ENCODE data around the gene LONP1.
"Not testable (repeated sequence)": the region's sequence is repeated elsewhere in the genome, so short reads cannot be mapped to it uniquely, and the experiment has no call there.

Gene LONP1

GRCh38 chr19:5711713-5712161 is 8.2 kb downstream of the LONP1 start:
- TF ChIP-seq CTCF (conservative IDR thresholded peaks at IDR 0.05; ENCODE audit: low read depth, low read length): no peak
- H3K4me3 ChIP-seq (ENCODE audit: low read depth, low read length): no peak overlapping the region
- no peak for DNase-seq (ENCODE audit: low read depth)

- no peak for DNase-seq (ENCODE audit: low read depth)
- no peak overlapping the region for H3K4me3 ChIP-seq (ENCODE audit: low read depth, low read length)
- no peak for TF ChIP-seq CTCF (conservative IDR thresholded peaks at IDR 0.05; ENCODE audit: low read depth, low read length)
These were observed 8.9 kb downstream of the LONP1 start for GRCh38 chr19:5711025-5711424.

- no peak for TF ChIP-seq CTCF (conservative IDR thresholded peaks at IDR 0.05; ENCODE audit: low read depth, low read length)
- H3K4me3 ChIP-seq (ENCODE audit: low read depth, low read length): no peak overlapping the region
- no peak for DNase-seq (ENCODE audit: low read depth)
These were observed 12.1 kb downstream of the LONP1 start for GRCh38 chr19:5707576-5708575.

GRCh38 chr19:5706876-5707573 is 12.9 kb downstream of the LONP1 start:
- no peak for TF ChIP-seq CTCF (conservative IDR thresholded peaks at IDR 0.05; ENCODE audit: low read depth, low read length)
- DNase-seq (ENCODE audit: low read depth): no peak
- H3K4me3 ChIP-seq (ENCODE audit: low read depth, low read length): no peak overlapping the region

- no peak for TF ChIP-seq CTCF (conservative IDR thresholded peaks at IDR 0.05; ENCODE audit: low read depth, low read length)
- H3K4me3 ChIP-seq (ENCODE audit: low read depth, low read length): no peak overlapping the region
- no peak for DNase-seq (ENCODE audit: low read depth)
These were observed 14.4 kb downstream of the LONP1 start for GRCh38 chr19:5705552-5705951.

DNA sequence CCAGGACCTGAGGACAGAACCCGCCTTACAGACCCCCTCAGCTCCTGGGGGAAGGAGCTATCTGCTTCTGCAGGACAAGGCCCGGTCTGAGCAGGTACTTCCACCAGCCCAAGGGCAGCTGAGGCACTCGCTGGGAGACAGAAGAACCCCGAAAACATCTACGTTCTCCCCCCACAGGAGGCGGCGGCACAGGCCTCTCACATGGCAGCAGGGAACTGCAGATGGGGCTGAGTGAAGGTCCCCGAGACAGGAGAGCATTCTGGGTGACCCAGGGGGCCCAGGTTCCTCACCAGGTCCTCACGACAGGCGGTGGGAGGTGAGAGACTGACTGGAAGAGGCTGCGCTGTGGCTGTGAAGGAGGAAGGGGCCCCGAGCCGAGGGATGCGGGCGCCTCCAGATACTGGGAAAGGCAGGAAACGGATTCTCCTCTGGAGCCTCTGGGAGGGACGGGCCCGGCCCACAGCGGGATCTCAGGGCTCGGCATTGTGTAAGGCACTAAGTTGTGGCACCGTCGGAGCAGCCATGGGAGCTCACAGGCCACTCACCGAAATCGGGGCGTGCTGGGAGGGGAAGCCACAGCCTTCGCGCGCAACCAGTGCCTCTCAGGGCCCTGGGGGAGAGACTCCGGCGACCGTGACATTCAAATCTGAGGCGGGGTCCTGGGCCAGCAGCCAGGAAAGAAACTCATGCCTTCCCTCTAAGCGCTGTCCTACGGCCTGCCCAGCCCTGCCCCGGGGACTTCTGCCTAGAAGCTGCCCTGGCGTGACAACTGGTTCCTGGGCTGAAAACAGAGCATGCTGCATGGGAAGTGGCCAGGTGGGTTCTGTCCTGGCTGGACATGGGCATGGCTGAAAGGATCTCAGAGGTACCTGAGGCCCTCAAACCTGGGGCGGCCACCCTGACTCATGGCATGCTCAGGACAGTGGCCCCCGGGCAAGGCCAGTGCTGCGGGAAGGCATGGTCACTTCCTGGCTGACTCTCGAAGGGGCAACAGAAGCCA is 15.8 kb downstream of the LONP1 start:
- TF ChIP-seq CTCF (conservative IDR thresholded peaks at IDR 0.05; ENCODE audit: low read depth, low read length): no peak
- DNase-seq (ENCODE audit: low read depth): no peak
- H3K4me3 ChIP-seq (ENCODE audit: low read depth, low read length): no peak overlapping the region

DNA sequence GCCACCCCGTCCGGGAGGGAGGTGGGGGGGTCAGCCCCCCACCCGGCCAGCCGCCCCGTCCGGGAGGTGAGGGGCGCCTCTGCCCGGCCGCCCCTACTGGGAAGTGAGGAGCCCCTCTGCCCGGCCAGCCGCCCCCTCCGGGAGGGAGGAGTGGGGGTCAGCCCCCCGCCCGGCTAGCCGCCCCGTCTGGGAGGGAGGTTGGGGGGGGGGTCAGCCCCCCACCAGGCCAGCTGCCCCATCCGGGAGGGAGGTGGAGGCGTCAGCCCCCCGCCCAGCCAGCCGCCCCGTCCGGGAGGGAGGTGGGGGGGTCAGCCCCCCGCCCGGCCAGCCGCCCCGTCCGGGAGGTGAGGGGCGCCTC is 17.9 kb downstream of the LONP1 start:
- not testable (repeated sequence) for H3K4me3 ChIP-seq (ENCODE audit: low read depth, low read length); DNase-seq (ENCODE audit: low read depth)
